ENCODE results near the gene PCYT2. TPM values are rescaled to one million over a fixed set of nuclear protein-coding genes. Genes with fewer than 3 reads are reported as not detected.
A peak's percentile ranks its signal among the peaks of the same experiment; 100 is the strongest.

PCYT2 gene
- total and polyA plus RNA-seq, 7 experiments from 2014 or later = 17.5 to 43.6 (median 27.0) TPM

- ATAC-seq (no peak), DNase-seq (no peak)
- H3K9me3 Mint-ChIP-seq = no peaks in the 10 kb centered on the region
- peak overlapping the region in 1 of 10 donors; percentile 28 for H3K4me3 Mint-ChIP-seq
- no peaks in the 10 kb centered on the region for H3K36me3 ChIP-seq (ENCODE audit: control insufficient read depth in 2 of 3, insufficient read depth in 3 of 3, low read length in 3 of 3)
- POLR2A ChIA-PET = interaction anchor here (0.6 to 1.5 kb wide), 5 partner anchors 16 to 527 kb away, joined by 3 to 4 read pairs (median 3); no protein-coding TSS in a partner anchor
- intact Hi-C loops (cut with micrococcal nuclease) = no loop called here
- H3K27me3 ChIP-seq (ENCODE audit: control insufficient read depth in 2 of 2, insufficient read depth in 2 of 2, low read length in 2 of 2) = peaks cover 0 to 13% of the 10 kb centered on the region in 2 donors
- H3K27ac Mint-ChIP-seq = peak overlapping the region in 2 of 9 donors; percentile 38 to 62
- CTCF ChIA-PET = no interaction called here
- peaks cover 9 to 16% (median 13%) of the 10 kb centered on the region in 7 donors for H3K4me1 Mint-ChIP-seq
- H3K36me3 Mint-ChIP-seq = no peaks in the 10 kb centered on the region
- no peak overlapping the region for H3K4me3 ChIP-seq (ENCODE audit: low read length)
- H3K4me1 ChIP-seq (ENCODE audit: control insufficient read depth in 2 of 2, insufficient read depth in 2 of 2, low read length in 2 of 2) = peaks cover 10 to 20% of the 10 kb centered on the region in 2 donors
- no peak overlapping the region for H3K27ac ChIP-seq (ENCODE audit: low read depth, low read length)
- peaks cover 0 to 18% (median 0%) of the 10 kb centered on the region in 5 donors for H3K27me3 Mint-ChIP-seq
- H3K9me3 ChIP-seq (ENCODE audit: control insufficient read depth in 2 of 3, low read length in 3 of 3) = no peaks in the 10 kb centered on the region
Observed at GRCh38 chr17:81930142-81931125, 19.2 kb upstream of the PCYT2 start.

DNA sequence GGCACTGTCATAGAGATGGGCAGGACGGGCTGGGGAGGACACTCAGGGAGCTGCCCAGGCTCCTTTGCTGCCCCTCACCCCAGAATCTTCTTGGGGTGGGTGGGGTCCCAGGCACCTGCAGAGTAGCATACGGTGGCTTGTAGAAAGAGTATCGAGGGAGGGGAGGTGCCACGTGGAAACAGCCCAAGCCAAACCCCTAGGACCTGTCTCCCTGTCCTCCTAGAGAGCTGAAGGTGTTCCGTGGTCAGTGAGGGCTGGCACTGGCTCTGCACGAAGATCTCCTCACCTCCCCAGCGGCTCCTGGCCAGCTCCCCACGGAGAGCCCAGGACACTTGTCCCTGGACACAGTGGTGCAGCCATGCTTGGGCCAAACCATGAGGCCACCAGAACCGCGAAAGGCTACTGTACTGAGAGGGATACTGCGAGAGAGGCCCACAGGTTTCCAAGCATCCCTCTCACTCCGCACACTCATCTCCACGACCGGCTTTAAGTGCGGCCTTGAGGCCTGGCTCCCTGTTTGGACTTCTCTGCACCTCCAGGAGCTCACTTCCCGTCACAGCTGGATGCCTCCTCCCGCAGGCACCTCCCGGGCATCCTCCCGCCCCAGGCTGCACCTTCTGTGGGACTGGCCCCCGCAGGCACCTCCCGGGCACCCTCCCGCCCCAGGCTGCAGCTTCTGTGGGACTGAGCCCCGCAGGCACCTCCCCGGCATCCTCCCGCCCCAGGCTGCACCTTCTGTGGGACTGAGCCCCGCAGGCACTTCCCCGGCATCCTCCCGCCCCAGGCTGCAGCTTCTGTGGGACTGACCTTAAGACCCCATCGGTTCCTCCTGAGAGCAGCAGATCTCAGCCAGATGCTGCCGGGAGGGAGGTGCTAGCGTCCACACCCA lies 18.3 kb upstream of the PCYT2 start:
- H3K4me3 Mint-ChIP-seq = peak overlapping the region in 7 of 10 donors; percentile 36 to 76 (median 54)

DNA sequence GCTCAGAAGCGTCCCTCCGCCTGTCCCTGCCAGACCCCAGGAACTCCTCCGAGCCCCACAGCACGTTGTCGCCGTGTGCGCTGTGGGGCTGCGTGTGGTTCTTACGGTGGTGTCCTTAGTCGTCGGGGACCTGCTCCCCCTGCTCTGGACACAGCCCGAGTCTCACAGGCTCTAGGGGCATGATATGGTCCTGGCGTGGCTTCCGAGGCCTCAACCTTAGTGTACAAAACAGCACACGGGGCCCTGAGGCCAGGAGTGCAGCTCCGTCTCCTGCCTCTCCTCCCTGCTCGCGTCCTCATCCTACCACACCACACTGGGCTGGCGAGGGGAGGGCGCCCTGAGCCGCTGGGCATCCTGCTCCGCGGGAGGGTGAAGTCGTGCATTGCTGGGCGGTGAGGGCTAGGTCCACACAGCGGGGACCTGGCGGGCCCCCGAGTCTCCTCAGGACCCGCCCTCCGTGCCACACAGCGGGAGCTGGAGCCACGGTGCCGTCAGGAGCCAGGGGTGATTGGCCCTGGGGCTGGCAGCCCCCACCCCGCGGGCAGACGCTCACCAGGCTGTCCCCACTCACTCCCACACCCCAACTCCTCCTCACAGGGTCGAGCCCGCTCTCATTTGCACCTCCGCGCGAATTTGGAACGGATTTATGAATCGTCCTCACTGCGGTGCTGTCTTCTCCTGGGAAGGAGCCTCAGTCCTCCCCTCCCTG lies 17.5 kb upstream of the PCYT2 start:
- Mint-ChIP-seq H3K36me3 (no peaks in the 10 kb centered on the region), H3K27me3 (peaks cover 0 to 18% (median 0%) of the 10 kb centered on the region in 5 donors), H3K4me1 (peaks cover 9 to 29% (median 20%) of the 10 kb centered on the region in 7 donors), H3K27ac (peak overlapping the region in 2 of 9 donors; percentile 15 to 23), H3K4me3 (peak overlapping the region in 9 of 10 donors; percentile 36 to 76 (median 61)), H3K9me3 (no peaks in the 10 kb centered on the region)
- CTCF ChIA-PET = interaction anchor here (0.6 to 1.0 kb wide), 2 partner anchors 9 to 41 kb away, joined by 3 to 4 read pairs; no protein-coding TSS in a partner anchor
- Histone ChIP-seq H3K27me3 (ENCODE audit: control insufficient read depth in 2 of 2, insufficient read depth in 2 of 2, low read length in 2 of 2) (peaks cover 0 to 13% of the 10 kb centered on the region in 2 donors), H3K4me3 (ENCODE audit: low read length) (peak overlapping the region; percentile 52), H3K9me3 (ENCODE audit: control insufficient read depth in 2 of 3, low read length in 3 of 3) (no peaks in the 10 kb centered on the region), H3K27ac (ENCODE audit: low read depth, low read length) (no peak overlapping the region), H3K36me3 (ENCODE audit: control insufficient read depth in 2 of 3, insufficient read depth in 3 of 3, low read length in 3 of 3) (no peaks in the 10 kb centered on the region), H3K4me1 (ENCODE audit: control insufficient read depth in 2 of 2, insufficient read depth in 2 of 2, low read length in 2 of 2) (peaks cover 10 to 31% of the 10 kb centered on the region in 2 donors)
- POLR2A ChIA-PET = interaction anchor here (0.8 to 3.3 kb wide), 6 partner anchors 15 to 70 kb away, joined by 3 to 23 read pairs (median 4); no protein-coding TSS in a partner anchor
- intact Hi-C loops (cut with micrococcal nuclease) = loop anchor here (5.0 kb wide), 4 partner anchors 36 to 1666 kb away; partner anchors contain the start of genes ARHGDIA (in 2 of the 2), ALYREF (in 1 of the 2), ANAPC11 (in 1 of the 2) and RNF213 (in 1 of the 2)
- DNase-seq = no peak
- ATAC-seq = no peak

More for the DNA sequence above, 18.3 kb upstream of the PCYT2 start:
- H3K4me1 Mint-ChIP-seq = peaks cover 9 to 22% (median 17%) of the 10 kb centered on the region in 7 donors
- no peaks in the 10 kb centered on the region for H3K36me3 Mint-ChIP-seq
- ChIA-PET POLR2A (interaction anchor here (0.8 to 1.5 kb wide), 4 partner anchors 19 to 528 kb away, joined by 3 to 4 read pairs (median 4); no protein-coding TSS in a partner anchor), CTCF (interaction anchor here (1.0 kb wide), 1 partner anchor 8 kb away, joined by 4 read pairs; no protein-coding TSS in a partner anchor)
- no peak for ATAC-seq
- no peak overlapping the region for H3K27ac ChIP-seq (ENCODE audit: low read depth, low read length)
- intact Hi-C loops (cut with micrococcal nuclease) = loop anchor here (5.0 kb wide), 4 partner anchors 37 to 1667 kb away; partner anchors contain the start of genes ARHGDIA (in 2 of the 2), ALYREF (in 1 of the 2), ANAPC11 (in 1 of the 2) and RNF213 (in 1 of the 2)
- no peak overlapping the region for H3K4me3 ChIP-seq (ENCODE audit: low read length)
- peaks cover 0 to 18% (median 0%) of the 10 kb centered on the region in 5 donors for H3K27me3 Mint-ChIP-seq
- DNase-seq = no peak
- H3K36me3 ChIP-seq (ENCODE audit: control insufficient read depth in 2 of 3, insufficient read depth in 3 of 3, low read length in 3 of 3) = no peaks in the 10 kb centered on the region
- no peaks in the 10 kb centered on the region for H3K9me3 ChIP-seq (ENCODE audit: control insufficient read depth in 2 of 3, low read length in 3 of 3)
- H3K27ac Mint-ChIP-seq = no peak overlapping the region
- no peaks in the 10 kb centered on the region for H3K9me3 Mint-ChIP-seq
- peaks cover 0 to 13% of the 10 kb centered on the region in 2 donors for H3K27me3 ChIP-seq (ENCODE audit: control insufficient read depth in 2 of 2, insufficient read depth in 2 of 2, low read length in 2 of 2)
- H3K4me1 ChIP-seq (ENCODE audit: control insufficient read depth in 2 of 2, insufficient read depth in 2 of 2, low read length in 2 of 2) = peaks cover 10 to 29% of the 10 kb centered on the region in 2 donors

GRCh38 chr17:81927653-81928543 lies 16.7 kb upstream of the PCYT2 start, which contains the start of gene MAFG:
Gene MAFG (minus strand): TSS chr17:81927735. CDS start chr17:81923185, 4,550 bp downstream.
- intact Hi-C loops (cut with micrococcal nuclease) = loop anchor here (1.0 to 5.0 kb wide), 8 partner anchors 9 to 1666 kb away; partner anchors contain the start of genes ARHGDIA (in 2 of the 2), PCYT2 (in 2 of the 2), PYCR1 (in 2 of the 2) and ALYREF (in 1 of the 2)
- Mint-ChIP-seq H3K4me3 (peak within 1 kb of the TSS; percentile 77 to 91 (median 84)), H3K27ac (peak within 1 kb of the TSS; percentile 69 to 95 (median 88)), H3K9me3 (no peaks in the 10 kb centered on the region), H3K4me1 (peaks cover 9 to 29% (median 20%) of the 10 kb centered on the region in 7 donors), H3K27me3 (peaks cover 0 to 18% (median 0%) of the 10 kb centered on the region in 5 donors), H3K36me3 (no peaks in the 10 kb centered on the region)
- Histone ChIP-seq H3K27ac (ENCODE audit: low read depth, low read length) (peak within 1 kb of the TSS; percentile 71), H3K9me3 (ENCODE audit: control insufficient read depth in 2 of 3, low read length in 3 of 3) (no peaks in the 10 kb centered on the region), H3K36me3 (ENCODE audit: control insufficient read depth in 2 of 3, insufficient read depth in 3 of 3, low read length in 3 of 3) (no peaks in the 10 kb centered on the region), H3K4me3 (ENCODE audit: low read length) (peak within 1 kb of the TSS; percentile 58), H3K27me3 (ENCODE audit: control insufficient read depth in 2 of 2, insufficient read depth in 2 of 2, low read length in 2 of 2) (peaks cover 0 to 13% of the 10 kb centered on the region in 2 donors), H3K4me1 (ENCODE audit: control insufficient read depth in 2 of 2, insufficient read depth in 2 of 2, low read length in 2 of 2) (peaks cover 10 to 31% of the 10 kb centered on the region in 2 donors)
- CTCF ChIA-PET = interaction anchor here (0.6 to 1.0 kb wide), 2 partner anchors 10 to 42 kb away, joined by 3 to 4 read pairs; no protein-coding TSS in a partner anchor
- peak; percentile 72 for ATAC-seq
- peak; percentile 81 to 93 (median 88) for DNase-seq
- POLR2A ChIA-PET = interaction anchor here (0.5 to 3.3 kb wide), 10 partner anchors 11 to 121 kb away, joined by 3 to 23 read pairs (median 4); no protein-coding TSS in a partner anchor
